NCI-H2227 (cell line): Measurements from ENCODE around the gene GPR101.

Source experiments
- DNase-seq: peaks from one replicate; lab custom pipeline; 2025; ENCODE audit not compliant: unreplicated experiment; lab: John Stamatoyannopoulos, UW

Gene GPR101, protein sequence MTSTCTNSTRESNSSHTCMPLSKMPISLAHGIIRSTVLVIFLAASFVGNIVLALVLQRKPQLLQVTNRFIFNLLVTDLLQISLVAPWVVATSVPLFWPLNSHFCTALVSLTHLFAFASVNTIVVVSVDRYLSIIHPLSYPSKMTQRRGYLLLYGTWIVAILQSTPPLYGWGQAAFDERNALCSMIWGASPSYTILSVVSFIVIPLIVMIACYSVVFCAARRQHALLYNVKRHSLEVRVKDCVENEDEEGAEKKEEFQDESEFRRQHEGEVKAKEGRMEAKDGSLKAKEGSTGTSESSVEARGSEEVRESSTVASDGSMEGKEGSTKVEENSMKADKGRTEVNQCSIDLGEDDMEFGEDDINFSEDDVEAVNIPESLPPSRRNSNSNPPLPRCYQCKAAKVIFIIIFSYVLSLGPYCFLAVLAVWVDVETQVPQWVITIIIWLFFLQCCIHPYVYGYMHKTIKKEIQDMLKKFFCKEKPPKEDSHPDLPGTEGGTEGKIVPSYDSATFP

GRCh38 chrX:137033774-137034507 is at the start of gene GPR101:
GPR101 (minus strand) TSS chrX:137033995; CDS start chrX:137031674, 2,321 bp downstream.
- peak; percentile 23 for DNase-seq

- DNase-seq = no peak
Measured at GRCh38 chrX:137081239-137081638, 47.4 kb upstream of the GPR101 start.

DNA sequence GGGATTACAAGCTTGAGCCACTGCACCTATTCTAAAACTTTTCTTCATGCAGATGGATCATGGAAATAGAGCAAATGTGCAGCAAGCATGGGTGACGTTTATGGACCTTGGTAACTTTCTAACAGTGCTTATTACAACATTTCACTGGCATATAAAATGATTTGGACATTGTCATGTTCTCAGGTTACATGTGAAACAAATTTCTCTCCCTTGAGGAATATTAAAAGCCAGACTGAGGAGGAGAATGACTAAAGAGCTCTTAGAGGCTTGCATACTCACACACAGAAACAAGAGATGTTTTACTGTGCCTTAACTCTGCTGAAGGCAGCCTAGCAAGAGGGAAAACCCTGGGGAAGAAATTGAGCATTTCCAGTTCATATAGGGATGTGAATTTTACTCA is 38.6 kb upstream of the GPR101 start:
- DNase-seq = no peak

DNA sequence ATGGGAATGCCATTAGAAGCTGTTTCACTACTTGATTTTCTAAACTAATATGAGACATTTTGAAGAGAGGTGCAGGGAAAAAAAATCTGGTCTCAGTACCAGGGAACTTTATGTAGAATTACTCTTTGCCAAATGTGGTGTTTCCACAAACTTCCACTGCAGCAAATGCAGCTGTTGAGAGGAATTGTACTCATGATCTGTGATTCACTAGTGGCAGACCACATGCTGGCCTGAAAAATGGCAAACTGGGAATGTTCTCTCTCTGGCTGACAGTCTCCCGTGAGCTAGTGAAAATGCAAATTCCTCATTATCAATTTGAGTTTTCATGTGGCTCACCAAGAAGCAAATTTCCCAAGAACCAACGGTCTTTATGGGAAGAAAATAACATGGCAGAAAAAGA is 37.8 kb upstream of the GPR101 start:
- DNase-seq = no peak

DNA sequence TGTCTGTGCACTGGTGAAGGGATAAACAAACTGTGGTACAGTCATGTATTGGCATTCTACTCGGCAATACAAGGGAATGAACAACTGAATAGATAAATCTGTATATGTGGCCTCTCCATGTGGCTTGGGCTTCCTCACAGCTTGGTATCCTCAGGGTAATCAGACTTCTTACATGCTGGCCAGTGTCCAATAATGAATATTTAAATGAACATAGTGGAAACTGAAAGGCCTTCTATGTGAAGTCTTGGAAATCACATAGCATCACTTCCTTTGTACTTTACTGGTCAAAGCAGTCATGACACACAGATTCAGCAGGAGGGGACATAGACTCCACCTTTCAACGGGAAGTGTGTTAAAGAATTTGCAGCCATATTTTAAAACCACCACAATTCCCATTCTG is 33.4 kb upstream of the GPR101 start:
- DNase-seq = no peak

DNA sequence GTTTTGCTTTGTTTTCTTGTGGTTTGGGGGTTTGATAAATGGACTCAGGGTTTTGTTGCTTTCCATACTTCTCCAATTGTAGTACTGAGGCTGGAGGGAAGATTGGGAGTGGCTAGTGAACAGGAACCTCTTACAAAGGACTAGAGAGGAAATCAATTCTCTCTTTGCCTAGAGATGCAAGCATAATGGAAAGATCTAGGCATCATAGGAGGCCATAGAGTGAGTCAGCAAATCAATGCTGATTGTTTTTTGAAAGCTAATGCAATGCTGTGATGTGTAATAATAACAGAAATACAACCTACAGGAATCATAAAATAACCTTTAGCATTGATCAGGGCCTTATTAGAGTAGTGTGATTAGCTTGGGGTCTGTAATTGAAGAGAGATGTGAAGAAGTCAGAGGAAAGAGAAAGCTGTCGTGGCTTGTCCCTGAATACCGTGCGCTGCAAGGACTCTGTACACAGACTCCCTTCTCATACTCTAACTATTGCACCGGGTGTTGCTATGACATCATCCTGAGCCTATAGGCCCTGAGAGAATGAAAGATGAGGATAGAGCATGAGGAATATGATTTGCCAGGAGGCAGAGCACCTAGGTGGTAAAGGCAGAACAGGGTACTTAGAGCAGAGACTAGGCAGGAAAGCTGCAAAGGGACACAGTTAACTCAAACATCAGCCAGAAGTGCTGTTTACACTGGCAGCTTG is 29.3 kb upstream of the GPR101 start:
- DNase-seq = no peak

DNA sequence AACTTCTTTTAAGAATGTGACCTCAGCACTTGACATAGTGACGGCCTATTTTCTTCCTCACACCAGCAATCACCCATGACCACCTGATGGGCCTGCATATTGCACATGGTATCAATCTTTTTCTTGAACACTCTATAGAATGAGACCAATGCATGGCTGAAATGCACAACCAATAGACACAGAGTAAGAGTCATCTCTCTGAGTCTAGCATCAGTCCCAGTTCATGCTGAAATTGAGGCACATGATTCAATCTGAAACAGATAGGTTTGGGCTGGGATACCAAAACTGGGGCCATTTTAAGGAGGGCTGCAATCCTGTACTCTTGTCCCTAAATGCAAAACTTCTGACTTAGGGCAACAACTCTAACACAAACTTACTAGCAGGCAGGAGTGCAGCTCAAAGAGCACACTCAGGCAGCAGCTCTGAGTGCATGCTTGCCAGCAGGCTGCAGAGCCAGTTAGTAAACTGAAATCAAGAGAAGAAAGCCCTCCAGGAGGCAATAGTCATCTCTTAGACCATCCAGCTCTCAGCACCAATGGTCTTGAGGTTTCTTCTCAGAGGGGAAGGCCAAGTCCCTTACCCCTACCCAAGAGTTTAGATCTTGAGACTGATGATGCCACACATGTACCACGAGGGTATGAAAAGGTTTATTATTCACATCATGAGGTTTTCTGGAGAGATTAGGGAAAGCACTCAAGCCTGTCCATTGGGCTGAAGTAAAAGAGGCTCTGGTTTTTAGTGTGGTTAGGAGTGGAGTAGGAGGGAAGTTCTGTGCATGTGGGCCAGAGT is 24.7 kb upstream of the GPR101 start:
- DNase-seq = no peak

- peak; percentile 52 for DNase-seq
Measured at GRCh38 chrX:137052643-137053235, 18.9 kb upstream of the GPR101 start.

DNA sequence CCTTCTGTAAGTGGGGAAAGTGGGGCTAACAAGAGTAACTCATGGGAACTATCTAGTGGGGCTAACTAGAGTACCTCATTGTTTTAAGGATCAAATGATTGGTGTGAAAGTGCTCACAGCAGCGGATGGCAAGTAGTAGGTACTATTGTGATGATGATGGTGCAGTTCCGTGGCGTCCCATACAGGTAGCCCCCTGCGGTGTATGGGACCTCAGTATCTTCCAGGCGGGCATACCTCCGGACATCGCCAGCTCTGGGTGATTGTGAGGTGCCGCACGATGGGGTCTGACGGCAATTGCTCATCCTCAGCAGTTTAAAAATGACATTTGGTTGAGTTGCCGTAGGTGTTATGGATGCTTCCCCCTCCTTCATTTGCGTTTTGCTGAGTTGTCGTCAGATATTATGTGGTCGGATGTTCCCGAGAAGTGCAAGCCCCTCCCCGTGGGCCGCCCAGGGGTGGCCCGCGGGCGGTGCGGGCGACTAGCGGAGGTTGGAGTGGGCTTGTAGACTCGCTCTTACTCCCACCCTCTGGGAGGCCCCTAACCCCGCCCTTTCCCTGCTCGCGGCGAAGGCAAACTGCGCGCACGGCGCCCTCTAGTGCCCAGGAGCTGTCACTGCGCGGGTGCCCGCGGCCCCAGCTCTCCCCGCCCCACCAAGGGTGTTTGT is 18.3 kb upstream of the GPR101 start:
- DNase-seq = peak; percentile 88

GRCh38 chrX:137044893-137045292 is 11.1 kb upstream of the GPR101 start:
- DNase-seq = no peak

DNA sequence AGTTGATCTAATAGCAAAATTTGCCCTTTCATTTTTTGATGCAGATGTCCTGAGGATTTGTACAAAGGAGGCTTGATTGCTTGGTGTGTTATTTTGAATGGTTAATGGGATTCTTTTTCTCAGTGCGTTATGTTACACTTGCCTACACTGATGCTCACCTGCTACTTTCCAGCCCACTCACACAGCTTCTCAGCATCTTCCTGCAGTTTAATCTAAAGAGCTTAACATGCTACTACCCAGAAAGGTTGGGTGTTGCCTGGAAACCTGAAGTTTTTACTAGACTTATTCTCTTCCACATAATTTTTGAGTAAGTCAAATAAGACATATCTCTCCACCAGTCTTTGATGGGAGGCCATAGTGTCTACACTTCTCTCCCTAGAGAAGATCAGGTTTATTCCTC is 9.9 kb upstream of the GPR101 start:
- no peak for DNase-seq

DNA sequence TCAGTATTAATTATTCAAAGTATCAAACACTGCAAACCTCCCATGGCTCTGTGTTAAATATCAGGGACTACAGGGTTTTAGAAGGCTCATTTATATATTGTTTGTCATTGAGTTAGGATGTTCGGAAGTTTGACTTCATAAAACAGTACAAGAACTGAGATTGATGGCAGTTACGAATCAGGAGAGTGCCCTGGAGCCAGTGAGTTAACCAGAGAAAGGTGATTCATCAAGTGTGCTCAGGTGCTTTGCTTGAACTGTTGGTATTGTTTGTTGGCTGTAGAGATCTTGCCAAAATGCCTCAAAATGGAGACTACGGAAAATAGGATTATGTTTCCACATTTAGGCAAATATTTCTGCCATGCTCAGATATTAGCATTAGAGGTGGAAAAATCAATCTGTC is 7.5 kb upstream of the GPR101 start:
- DNase-seq = no peak

DNA sequence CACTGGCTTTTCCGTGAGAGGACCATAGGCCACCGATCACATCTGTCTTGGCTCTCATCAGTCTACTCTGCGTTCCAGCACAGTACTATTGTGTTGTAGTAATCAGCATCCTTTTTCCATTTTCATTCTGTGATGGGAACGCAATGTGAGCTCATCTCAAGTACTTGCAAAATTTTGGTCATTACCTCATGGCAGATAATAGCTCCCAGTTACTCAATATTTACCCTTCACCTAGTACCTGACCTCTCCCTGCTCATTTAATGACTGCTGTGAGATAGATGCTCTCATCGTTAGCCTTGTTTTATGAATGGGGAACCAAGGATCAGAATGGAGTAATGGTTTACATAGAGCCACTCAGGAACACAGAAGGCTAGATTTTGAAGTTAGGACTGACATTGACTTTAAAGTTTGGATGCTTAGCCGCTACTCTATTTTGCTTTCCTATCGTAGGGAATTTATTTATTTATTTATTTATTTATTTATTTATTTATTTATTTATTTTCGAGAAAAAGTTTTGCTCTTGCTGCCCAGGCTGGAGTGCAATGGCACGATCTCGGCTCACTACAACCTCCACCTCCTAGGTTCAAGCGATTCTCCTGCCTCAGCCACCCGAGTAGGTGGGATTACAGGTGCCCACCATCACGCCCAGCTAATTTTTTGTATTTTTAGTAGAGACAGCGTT is 6.5 kb upstream of the GPR101 start:
- DNase-seq = no peak

GRCh38 chrX:137034508-137034872 is 695 bp upstream of the GPR101 start:
- no peak for DNase-seq

DNA sequence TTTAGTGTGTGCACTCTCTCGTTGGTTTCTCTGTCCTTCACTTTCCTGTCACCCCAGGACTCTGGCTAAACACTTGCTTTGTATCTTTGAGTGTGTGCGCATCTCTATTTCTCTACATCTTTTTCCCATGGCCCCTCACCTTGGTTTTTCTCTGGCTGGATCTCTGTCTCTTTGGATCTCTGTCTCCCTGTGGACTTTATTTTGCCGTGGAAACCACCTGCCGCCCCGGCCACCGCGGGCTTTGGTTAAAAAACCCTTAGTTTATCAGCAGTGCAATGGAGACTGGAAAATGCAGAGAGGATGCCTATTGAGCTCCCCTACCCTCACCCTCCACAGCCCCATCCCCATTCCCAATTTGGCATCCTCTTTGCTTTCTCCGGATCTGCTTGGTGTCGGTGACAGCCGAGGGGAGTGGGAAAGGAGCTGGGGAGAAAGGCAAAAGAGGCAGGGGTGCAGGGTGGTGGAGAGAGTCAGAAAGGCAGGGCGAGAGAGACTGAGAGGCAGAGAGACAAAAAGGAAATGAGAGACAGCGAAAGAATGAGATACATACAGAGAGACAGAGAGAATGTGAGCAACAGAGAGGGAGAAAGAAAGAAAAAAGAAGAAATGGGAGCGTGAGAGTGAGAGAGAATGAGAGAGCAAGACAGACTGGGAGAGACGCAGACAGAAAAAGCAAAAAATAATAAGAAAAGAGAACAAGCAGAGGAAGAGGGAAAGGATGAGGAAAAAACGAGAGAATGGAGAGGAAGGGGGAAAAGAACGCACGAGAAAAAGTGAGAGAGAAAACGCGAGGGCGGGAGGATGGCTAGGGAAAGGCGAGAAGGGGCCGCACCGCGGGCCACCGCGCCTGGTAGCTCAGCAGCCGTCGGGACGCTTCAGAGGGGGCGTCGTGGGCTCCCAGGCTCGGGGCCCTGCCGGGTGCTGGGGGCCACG is 688 bp downstream of the GPR101 start:
- DNase-seq = no peak

DNA sequence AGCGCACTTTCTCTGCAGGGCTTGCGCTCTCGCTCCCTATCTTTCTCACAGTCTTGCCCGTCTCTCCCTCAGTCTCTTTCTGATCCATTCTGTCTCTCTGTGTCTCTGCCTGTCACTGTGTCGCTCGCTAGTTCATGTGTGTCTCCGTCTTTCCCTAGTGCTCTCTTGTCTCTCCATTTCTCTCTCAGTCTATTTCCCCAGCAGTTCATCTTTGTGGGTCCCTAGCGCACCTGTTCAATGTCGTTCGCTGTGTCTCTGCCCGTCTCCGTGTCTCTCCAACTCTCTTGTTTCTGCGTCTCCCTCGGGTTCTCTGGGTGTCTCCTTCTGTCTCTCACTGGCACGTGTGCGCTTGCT is 1.5 kb downstream of the GPR101 start:
- DNase-seq = no peak

DNA sequence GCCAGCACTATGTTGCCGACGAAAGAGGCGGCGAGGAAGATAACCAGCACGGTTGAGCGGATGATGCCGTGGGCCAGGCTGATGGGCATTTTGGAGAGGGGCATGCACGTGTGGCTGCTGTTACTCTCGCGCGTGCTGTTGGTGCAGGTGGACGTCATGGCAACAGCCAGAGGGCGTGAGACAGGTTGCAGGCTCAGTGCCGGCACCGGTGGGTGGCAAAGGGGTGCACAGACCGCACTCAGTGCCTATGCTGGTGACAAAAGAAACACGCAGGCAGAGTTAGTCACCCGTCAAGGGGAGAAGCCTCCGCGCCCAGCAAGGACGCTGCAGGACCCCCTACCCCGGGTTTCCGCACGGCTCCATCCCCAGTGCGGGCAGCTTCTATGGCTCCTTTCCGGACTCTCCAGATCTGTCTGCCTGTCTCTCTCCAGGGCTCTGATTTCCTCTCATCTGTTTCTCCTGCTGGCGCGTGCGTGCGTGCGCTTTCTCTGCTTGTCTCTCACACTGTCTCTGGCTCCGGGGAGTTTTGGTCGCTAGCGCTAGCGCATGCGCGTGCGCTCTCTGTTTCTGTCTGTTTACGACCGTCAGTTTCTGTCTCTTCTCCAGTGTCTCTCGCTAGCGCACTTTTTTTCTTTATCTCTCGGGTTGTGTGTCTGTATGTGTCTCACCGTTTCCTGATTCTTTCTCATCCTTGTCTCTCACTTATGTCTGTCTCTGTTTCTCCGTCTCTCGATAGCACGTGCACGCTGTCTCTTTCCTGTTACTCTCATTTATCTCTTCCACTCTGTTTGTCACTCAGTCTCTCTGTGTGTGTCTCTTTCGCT is 2.1 kb downstream of the GPR101 start:
- DNase-seq = peak; percentile 68

DNA sequence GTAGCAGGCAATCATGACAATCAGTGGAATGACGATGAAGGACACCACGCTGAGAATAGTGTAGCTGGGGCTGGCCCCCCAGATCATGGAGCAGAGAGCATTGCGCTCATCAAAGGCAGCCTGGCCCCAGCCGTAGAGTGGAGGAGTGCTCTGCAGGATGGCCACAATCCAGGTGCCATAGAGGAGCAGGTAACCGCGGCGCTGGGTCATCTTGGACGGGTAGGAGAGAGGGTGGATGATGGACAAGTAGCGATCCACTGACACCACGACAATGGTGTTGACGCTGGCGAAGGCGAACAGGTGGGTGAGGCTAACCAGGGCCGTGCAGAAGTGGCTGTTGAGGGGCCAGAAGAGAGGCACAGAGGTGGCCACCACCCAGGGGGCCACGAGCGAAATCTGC is 2.8 kb downstream of the GPR101 start:
- DNase-seq = no peak
